DLD1 (cell line): ENCODE results near the gene NFIC.
"Not testable (repeated sequence)": the region's sequence is repeated elsewhere in the genome, so short reads cannot be mapped to it uniquely, and the experiment has no call there.

Experiments used
- in situ Hi-C: cut with HindIII; loops from 2 replicates; pipeline ENCODE4 v1.10.0; 2017; ENCODE audit warnings: low sequenced_read_pairs

Gene NFIC

DNA sequence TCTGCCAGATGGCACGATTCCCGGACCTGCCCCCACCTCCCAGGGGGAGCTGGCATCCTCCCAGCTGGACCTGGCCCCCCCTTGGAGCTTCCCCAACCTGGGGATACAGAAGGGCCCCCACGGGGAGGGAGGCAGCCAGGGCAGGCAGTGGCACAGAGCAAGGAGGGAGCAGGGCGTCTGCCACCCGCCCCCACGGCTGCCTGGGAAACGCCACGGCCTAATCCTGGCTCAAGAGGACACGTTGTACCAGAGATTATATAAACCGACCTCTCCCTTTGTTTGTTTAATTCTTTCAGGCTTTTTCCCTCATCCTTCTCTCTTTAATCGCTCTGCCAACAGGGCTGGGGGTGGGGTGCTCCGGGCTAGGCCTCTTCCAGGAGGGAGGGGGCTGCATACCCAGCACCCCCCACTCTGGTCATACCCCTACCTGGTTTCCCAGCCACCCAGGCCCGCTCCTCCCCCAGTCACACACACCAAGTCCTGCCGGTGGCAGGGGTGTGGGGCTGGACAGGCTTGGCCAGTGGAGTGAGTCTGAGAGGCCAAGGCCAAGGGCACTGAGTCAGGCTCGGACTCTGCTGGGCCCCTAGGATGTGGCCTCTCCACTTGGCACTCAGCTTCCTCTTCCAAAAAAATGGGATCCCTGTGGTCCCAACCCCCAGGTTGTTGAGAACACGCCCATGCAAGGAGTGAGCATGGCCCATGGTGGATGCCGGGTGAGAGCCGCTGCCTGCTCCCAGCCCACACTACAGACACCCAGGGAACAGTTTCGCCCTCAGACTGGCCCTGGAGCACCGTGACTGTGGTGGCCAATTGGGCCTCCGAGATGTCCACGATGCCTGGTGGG lies 29.5 kb upstream of the NFIC start:
- in situ Hi-C loops, result no loop called here

DNA sequence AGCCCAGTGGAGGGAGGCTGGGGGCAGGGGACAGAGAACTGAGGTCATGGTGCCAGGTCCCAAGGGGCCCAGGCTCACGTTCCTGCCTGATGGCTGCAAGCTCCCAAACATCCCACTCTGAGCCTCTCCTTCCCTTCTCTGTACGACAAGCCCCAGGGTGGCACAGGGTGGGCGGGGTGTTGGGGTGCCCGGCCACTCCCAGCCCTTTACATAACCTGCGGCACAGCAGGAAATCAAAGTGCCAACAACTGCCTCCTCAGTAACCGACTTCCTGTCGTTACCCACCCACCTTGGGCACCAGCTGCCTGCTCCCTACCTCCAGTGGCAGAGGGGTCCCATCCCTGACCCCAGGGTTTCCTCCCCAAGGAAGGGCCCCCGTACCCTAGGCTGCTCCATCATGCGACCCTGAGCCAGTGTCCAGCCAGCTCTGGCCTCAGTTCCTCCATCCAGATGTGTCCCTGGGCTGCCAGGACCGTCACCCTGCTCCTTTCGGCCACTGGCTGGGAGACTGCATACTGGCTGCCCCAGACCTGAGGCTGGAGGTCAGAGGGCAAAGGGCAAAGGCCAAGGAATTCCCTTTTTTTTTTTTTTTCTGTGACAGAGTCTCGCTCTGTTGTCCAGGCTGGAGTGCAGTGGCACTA lies 27.7 kb upstream of the NFIC start:
- in situ Hi-C loops, result no loop called here

- in situ Hi-C loops, result no loop called here
Measured at GRCh38 chr19:3340340-3340739, 26.0 kb upstream of the NFIC start.

DNA sequence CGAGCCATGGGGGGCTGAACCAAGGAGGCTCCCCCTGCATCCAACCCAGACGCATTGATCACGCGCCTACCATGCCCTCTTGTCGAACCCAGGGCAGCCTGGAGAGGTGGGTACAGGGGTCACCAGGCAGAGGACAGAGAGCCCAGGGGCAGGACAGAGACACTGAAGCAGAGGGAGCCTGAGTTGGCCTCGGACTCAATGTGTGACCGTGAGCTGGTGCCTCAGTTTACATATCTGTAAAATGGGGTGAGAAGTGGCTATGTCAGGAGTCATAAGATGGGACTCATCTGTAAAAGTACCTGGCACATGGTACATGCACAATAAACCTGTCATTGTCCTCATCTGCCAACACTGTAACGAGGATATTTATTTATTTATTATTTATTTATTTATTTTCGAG lies 24.1 kb upstream of the NFIC start:
- in situ Hi-C loops, result no loop called here

DNA sequence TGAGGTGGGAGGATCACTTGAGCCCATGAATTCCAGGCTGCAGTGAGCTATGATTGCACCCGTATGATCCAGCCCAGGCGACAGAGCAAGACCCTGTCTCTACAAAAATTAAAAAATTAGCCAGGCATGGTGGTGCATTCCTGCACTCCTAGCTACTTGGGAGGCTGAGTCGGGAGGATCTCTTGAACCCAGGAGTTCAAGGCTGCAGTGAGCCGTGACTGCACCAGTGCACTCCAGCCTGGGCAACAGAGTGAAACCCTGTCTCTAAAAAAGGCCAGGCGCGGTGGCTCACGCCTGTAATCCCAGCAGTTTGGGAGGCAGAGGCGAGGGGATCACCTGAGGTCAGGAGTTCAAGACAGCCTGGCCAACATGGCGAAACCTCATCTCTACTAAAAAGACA lies 23.4 kb upstream of the NFIC start:
- in situ Hi-C loops, result not testable (repeated sequence)

DNA sequence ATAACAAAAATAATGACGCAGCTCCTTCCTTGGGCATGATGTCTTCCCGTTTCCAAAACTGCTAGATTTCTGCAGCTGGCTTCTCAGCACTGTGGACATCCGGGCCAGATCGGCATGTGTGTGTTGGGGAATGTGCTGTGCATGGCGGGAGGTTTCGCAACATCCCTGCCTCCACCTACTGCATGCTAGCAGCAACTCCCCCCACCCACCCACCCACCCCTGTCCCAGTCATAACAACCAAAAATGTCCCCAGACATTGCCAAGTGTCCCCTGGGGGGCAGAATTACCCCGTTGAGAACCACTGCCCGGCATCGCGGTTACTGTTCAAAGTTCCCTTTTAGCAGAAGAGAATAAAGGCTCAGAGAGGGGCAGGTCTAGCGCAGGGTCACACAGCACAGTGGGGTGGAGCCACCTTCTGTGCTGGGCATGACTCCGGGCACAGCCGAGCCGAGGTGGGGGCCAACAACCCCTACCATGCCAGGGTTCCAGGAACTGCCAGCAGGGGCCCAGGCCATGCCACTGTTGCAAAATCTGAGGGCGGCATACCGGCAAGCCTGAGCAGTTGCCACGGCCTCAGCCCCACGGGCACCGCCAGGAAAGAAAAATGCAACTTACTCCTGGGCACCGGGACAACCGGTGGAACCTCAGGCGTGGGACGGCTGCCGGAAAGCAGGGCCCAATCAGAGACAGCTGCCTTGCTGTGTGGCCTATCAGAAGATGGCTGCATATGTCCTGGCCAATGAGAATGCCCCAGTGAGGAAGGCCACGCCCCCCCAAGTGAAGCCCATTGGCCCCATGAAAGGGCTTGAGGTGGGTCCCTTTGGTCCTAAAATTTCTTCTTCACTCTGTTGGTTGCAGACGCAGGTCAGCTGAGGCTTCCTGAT lies 22.5 kb upstream of the NFIC start:
- in situ Hi-C loops, result no loop called here

DNA sequence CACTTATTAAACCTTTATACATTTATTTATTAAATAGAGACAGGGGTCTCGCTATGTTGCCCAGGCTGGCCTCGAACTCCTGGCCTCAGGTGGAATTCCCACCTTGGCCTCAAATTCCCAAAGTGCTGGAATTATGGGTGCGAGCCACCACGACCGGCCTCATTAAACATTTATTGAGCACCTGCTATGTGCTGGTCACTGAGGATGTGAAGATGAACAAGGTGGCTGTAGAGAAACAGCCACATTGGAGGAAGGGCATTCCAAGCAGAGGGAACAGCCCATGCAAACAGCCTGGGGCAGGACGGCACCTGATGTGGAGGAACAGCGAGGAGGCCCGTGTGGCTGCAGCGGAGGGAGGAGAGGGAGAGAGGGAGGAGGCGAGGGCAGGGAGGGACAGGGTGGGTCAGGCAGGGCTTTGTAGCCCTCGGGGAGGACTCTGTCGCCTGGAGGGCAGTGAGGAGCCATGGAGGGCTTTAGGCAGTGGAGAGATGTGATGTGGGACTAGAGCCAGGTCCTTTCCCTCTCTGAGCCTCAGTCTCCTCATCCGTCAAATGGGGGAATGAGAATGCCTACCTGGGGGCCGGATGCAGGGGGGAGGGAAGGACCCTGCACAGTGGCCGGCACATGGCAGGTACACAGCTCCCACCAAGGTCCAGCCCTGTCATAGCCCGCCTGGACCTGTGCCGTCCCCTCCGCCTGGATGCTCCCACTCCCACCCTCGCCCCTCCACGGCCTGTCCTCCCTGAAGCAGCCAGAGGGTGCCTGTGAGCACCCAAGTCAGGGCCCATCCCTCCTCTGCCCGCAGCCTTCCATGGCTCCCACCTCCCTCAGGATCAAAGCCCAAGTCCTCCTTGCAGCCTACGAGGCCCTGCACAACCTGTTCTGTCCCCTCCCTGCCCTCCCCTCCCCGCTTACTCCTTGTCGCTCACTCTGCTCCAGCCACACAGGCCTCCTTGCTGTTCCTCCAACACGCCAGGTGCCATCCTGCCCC lies 21.5 kb upstream of the NFIC start:
- in situ Hi-C loops, result no loop called here

- in situ Hi-C loops, result no loop called here
Measured at GRCh38 chr19:3345850-3346460, 20.4 kb upstream of the NFIC start.

GRCh38 chr19:3346677-3347353 lies 19.6 kb upstream of the NFIC start:
- in situ Hi-C loops, result no loop called here

DNA sequence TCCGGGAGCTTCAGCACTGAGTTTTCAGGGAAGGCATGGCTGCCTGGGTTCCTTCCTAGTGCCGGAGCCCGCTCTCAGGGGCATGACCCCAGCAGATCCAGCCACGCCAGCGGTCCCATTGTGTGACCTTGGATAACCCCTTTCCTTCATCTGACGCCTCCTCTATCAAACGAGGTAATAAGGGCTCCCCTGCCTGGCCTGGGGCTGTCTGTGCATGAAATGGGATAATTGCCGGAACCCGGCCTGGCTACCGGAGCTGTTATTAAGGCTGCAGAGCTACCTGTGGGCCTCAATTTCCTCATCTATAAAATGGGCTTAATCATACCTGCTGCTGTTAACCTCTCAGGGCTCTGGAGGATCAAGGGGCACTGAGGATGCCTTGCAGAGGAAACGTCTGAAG lies 18.3 kb upstream of the NFIC start:
- in situ Hi-C loops, result no loop called here

DNA sequence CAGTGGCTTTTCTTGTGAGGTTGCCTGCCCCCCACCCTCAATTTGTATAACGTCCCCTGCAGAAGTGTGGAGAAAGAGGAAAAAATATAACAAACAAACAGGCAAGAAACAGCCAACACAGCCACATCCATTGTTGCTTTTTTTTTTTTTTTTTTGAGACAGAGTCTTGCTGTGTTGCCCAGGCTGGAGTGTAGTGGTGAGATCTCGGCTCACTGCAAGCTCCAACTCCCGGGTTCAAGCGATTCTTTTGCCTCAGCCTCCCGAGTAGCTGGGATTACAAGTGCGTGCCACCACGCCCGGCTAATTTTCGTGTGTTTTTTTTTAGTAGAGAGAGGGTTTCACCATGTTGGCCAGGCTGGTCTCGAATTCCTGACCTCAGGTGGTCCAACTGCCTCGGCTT lies 17.9 kb upstream of the NFIC start:
- in situ Hi-C loops, result not testable (repeated sequence)

- in situ Hi-C loops, result no loop called here
Measured at GRCh38 chr19:3350014-3350663, 16.2 kb upstream of the NFIC start.

DNA sequence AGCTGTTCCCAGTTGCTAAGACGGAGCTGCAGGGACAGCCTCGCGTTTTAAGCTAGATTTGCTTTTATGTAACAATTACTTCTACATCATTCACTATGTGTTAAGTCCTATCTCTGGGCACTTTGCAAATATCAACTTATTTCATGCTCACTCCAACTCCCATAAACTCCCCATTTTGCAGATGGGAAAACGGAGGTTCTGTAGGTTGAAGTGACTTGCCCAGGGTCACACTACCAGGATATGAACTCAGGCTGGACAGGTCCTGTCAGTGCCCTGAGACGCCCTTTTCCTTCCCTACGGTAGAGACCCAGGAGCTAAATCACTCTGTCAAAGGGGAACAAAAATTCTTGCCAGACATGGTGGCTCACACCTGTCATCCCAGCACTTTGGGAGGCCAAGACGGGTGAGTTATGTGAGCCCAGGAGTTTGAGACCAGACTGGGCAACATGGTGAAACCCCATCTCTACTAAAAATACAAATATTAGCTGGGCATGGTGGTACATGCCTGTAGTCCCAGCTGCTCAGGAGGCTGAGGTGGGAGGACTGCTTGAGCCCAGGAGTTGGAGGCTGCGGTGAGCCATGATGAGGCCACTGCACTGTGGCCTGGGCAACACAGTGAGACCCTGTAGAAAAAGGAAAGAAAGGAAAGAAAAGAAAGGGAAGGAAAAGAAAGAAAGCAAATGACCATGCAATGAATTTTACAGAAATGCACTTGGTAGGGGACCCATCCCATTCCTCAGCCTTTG lies 14.5 kb upstream of the NFIC start:
- in situ Hi-C loops, result no loop called here

DNA sequence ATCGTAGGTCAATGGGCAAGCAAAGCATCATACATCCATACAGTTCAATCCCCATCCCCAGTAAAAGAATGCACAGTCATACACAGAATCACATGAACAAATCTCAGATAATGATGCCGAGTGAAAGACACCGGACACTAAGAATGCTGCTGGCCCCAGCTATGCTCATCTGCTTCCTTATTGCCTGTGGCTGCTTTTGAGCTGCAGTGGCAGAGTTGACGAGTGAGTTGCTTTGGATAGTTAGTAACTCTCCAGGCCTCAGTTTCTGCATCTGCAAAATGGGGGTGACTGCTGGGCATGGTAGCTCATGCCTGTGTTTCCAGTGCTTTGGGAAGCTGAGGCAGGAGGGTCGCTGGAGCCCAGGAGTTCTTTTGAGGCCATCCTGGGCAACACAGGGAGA lies 12.9 kb upstream of the NFIC start:
- in situ Hi-C loops, result no loop called here

DNA sequence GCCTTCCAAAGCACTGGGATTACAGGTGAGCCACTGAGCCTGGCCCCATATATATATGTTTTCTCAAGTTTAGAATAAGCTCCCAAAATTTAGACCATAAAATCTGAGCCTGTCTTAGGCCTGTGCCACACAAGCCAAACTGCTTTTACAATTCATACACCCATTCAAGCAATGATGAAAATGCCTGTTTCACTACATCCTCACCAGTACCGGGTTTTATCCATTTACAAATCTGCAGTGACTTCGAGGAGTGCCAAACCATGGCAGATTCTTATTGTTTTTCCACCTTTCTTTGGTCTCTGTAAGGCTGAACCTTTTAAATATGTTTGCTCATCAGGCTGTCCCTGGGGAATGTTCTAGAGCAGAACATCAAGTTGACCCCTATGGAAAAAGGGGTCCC lies 9.6 kb upstream of the NFIC start:
- in situ Hi-C loops, result no loop called here

- in situ Hi-C loops, result no loop called here
Measured at GRCh38 chr19:3357271-3357991, 9.0 kb upstream of the NFIC start.

DNA sequence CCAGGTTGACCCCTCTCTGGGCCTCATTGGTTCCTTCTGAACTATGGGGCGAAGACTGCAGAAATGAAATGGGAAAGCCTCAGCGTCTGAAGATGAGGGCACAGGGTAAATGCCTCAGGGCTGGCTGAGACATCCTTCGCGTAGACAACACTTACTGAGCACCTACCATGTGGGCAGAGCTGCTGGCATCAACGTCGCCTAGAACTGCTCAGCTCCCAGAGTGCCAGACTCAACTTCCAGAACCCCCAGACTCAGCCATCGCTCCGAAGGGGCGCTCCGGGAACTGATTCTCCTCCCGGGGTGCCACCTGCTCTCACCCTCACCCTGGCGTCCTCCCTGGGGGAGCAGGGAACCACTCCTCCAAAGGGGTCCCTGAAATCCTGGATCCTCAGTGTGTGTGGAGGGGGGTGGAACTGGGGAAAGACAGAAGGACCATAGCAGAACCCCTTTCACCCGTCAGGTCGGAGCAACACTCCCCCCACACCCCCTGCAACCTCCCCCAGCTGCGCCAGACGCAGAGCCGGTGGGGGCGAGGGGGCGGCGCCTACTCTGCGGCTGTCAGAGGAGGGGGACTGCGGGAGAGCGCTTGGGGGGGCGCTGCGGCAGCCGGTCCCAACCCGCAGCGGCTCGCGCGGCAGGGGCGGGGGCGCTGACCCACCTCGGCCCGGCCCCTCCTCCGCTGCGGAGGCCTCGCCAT lies 8.2 kb upstream of the NFIC start:
- in situ Hi-C loops, result no loop called here
